SK-N-SH (cell line): ENCODE results near the gene SMPD4. TPM values are rescaled to one million over a fixed set of nuclear protein-coding genes. Genes with fewer than 3 reads are reported as not detected.
"Not testable (repeated sequence)": the region's sequence is repeated elsewhere in the genome, so short reads cannot be mapped to it uniquely, and the experiment has no call there.

Source experiments
- CTCF ChIA-PET: fragments of 300-600, 350-600 bp; formaldehyde crosslinking; extraction: SDS; loops from one replicate; lab custom pipeline; 2021; lab: Yijun Ruan, JAX
- POLR2A ChIA-PET: fragments of 350-600 bp; sonication (Branson Sonifier 250); formaldehyde crosslinking; extraction: SDS; loops from one replicate; lab custom pipeline; 2020; ENCODE audit warnings: antibody characterized with exemption, inconsistent platforms; lab: Yijun Ruan, JAX
- DNase-seq: peaks from one replicate; pipeline ENCODE4 v3.0.0; 2012
- H2AFZ ChIP-seq: fragments of 200-600 bp; sonication (generic); 2 replicates; pipeline ENCODE4 v1.8.1; 2016; ENCODE audit warnings: antibody characterized with exemption, mild to moderate bottlenecking, low read depth
- H3F3A ChIP-seq: fragments of 200-600 bp; sonication (generic); replicated peaks from 2 replicates; pipeline ENCODE3; 2016; ENCODE audit warnings: antibody characterized with exemption, mild to moderate bottlenecking; ENCODE audit not compliant: insufficient read depth
- H3K27ac ChIP-seq, 2 experiments: fragments of 200-500 bp in 1 of 2; fragments of 200-600 bp in 1 of 2; sonication (Bioruptor generic) in 1 of 2; sonication (generic), shearing (Covaris generic) in 1 of 2; 2 replicates each; pipeline versions ENCODE4 v1.5.1 to v1.6.1; 2014 to 2016; ENCODE audit warnings: low read depth in 2 of 2, inconsistent platforms in 1 of 2, low read length in 1 of 2, mild to moderate bottlenecking in 1 of 2, mixed read lengths in 1 of 2
- H3K27me3 ChIP-seq: fragments of 200-600 bp; sonication (generic), shearing (Covaris generic); 2 replicates; pipeline ENCODE4 v1.6.1; 2016; ENCODE audit warnings: mixed run types; ENCODE audit not compliant: insufficient read depth
- H3K36me3 ChIP-seq, 2 experiments: fragments of 200-500 bp in 1 of 2; fragments of 200-600 bp in 1 of 2; sonication (Bioruptor generic) in 1 of 2; sonication (generic) in 1 of 2; replicated peaks in 1 of 2; 2 replicates each; pipeline versions ENCODE3 to v1.5.1; 2014 to 2016; ENCODE audit warnings: low read length in 1 of 2, mild to moderate bottlenecking in 1 of 2; ENCODE audit not compliant: insufficient read depth in 2 of 2, control insufficient read depth in 1 of 2
- H3K4me1 ChIP-seq, 2 experiments: fragments of 200-500 bp in 1 of 2; fragments of 200-600 bp in 1 of 2; sonication (Bioruptor generic) in 1 of 2; sonication (generic), shearing (Covaris generic) in 1 of 2; 2 replicates each; pipeline versions ENCODE4 v1.5.1 to v1.6.1; 2014 to 2016; ENCODE audit warnings: low read depth in 1 of 2, low read length in 1 of 2, mixed run types in 1 of 2; ENCODE audit not compliant: insufficient read depth in 2 of 2, control insufficient read depth in 1 of 2
- H3K4me2 ChIP-seq: fragments of 200-600 bp; sonication (generic), shearing (Covaris generic); 2 replicates; pipeline ENCODE4 v1.6.1; 2017; ENCODE audit warnings: mixed run types
- H3K4me3 ChIP-seq, 2 experiments: fragments of 200-500 bp in 1 of 2; fragments of 200-600 bp in 1 of 2; sonication (Bioruptor generic) in 1 of 2; sonication (generic), shearing (Covaris generic) in 1 of 2; 2 replicates each; pipeline versions ENCODE4 v1.5.1 to v1.8.1; 2014 to 2016; ENCODE audit warnings: low read depth in 2 of 2, inconsistent platforms in 1 of 2, low read length in 1 of 2, mild to moderate bottlenecking in 1 of 2, mixed read lengths in 1 of 2, moderate library complexity in 1 of 2
- H3K79me2 ChIP-seq: fragments of 200-600 bp; sonication (generic); 2 replicates; pipeline ENCODE4 v1.8.1; 2017; ENCODE audit warnings: mild to moderate bottlenecking; ENCODE audit not compliant: insufficient read depth
- H3K9ac ChIP-seq: fragments of 200-600 bp; sonication (generic); 2 replicates; pipeline ENCODE4 v1.6.1; 2017; ENCODE audit warnings: mixed run types
- H3K9me2 ChIP-seq: fragments of 200-600 bp; sonication (generic); 2 replicates; pipeline ENCODE4 v1.6.1; 2017; ENCODE audit warnings: mixed run types
- H3K9me3 ChIP-seq: fragments of 200-600 bp; sonication (generic); 2 replicates; pipeline ENCODE4 v1.6.1; 2017; ENCODE audit warnings: mixed run types, mild to moderate bottlenecking, moderate library complexity
- H4K20me1 ChIP-seq: fragments of 200-600 bp; sonication (generic); 2 replicates; pipeline ENCODE4 v1.6.1; 2017; ENCODE audit warnings: mild to moderate bottlenecking, mixed run types; ENCODE audit not compliant: insufficient read depth
- FOXJ3 ChIP-seq: sonication (generic); formaldehyde crosslinking; IDR thresholded peaks from 2 replicates; pipeline ENCODE4 v1.5.1; 2020; ENCODE audit warnings: mild to moderate bottlenecking, missing genetic modification reagents
- POLR2AphosphoS5 ChIP-seq: IDR thresholded peaks from 2 replicates; pipeline ENCODE4 v1.6.1; 2012; ENCODE audit warnings: low read depth, low read length
- RAD21 ChIP-seq: IDR thresholded peaks from 2 replicates; pipeline ENCODE4 v1.6.1; 2012; ENCODE audit warnings: mild to moderate bottlenecking, low read length
- SMC3 ChIP-seq: IDR thresholded peaks from 2 replicates; pipeline ENCODE4 v1.6.1; 2012; ENCODE audit warnings: low read depth, low read length, improper control_type of control experiment
- TAF1 ChIP-seq: IDR thresholded peaks from 2 replicates; pipeline ENCODE4 v1.6.1; 2012; ENCODE audit warnings: low read depth, mild to moderate bottlenecking, low read length, moderate library complexity, borderline replicate concordance
- YY1 ChIP-seq: IDR thresholded peaks from 2 replicates; pipeline ENCODE4 v1.4.0; 2012; ENCODE audit warnings: low read depth, mild to moderate bottlenecking
- WGBS: methylation state at CpG from one replicate; pipeline ENCODE4 v1.1.6; 2017; ENCODE audit warnings: low lambda C conversion rate; 5-methylcytosine and 5-hydroxymethylcytosine counted together
- polyA plus RNA-seq, 3 experiments: library from polyadenylated mRNA; depleted of rRNA; stranded (reverse); fragments of >200 nt; gene quantifications; 2 replicates each; pipeline ENCODE4 v1.2.3, GENCODE V29; 2012
- TF ChIP-seq, protein P1 (sequence below): fragments of 200-600 bp; sonication (generic); IDR thresholded peaks from 2 replicates; pipeline ENCODE4 v1.6.1; 2017; ENCODE audit warnings: antibody characterized with exemption, mild to moderate bottlenecking, moderate library complexity
- TF ChIP-seq, protein P2 (sequence below): IDR thresholded peaks from 2 replicates; pipeline ENCODE4 v1.4.0; 2012; ENCODE audit warnings: low read depth
- TF ChIP-seq, protein P3 (sequence below): IDR thresholded peaks from 2 replicates; pipeline ENCODE4; 2012

The SMPD4 gene
- polyA plus RNA-seq, 1 of the 3 experiments (the other 2 are of a cell fraction) = 43.0 TPM

DNA sequence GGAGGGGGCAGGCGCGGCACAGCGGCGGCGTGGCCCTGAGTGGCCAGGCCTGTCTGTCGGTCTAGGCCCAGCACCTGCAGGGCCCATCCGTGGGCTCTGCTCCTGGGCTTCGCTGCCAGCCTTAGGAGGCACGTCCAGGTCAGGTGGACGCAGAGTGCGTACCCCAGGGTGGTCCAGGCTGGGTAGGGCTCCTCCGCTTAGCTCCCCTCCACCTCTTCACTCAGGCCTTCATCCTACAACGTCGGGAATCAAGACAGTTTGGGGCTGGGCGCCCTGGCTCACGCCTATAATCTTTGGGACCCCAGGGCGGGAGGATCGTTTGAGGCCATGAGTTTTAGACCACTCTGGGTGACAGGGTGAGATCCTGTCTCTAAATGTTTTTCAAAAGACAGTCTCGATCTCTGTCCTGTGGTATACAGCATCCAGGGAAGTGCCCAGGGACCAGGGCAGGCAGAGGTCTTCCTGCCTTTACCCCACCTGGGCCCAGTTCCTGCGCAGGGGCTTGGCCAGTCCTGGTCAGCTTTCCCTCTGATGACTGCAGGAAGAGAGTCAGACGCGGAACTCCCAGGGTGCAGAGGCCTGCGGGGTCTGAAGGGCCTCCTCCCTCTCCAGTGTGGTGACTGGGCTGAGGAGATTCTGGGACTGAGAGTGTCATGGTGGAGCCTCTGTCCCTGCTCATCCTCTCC lies 1.6 kb upstream of the SMPD4 start:
- not testable (repeated sequence) for H3F3A ChIP-seq, H3K36me3 ChIP-seq, H4K20me1 ChIP-seq, H3K9me2 ChIP-seq, H3K9me3 ChIP-seq, DNase-seq, H3K27me3 ChIP-seq, H2AFZ ChIP-seq
- peak overlapping the region; percentile 85 for H3K9ac ChIP-seq
- peak overlapping the region; percentile 88 for H3K4me2 ChIP-seq
- CTCF ChIA-PET = interaction anchor here (0.9 to 11.1 kb wide), 10 partner anchors 38 to 247 kb away, joined by 3 to 113 read pairs (median 4); partner anchors contain the start of genes CCDC74B and IMP4
- peaks cover 59% of the 10 kb centered on the region for H3K79me2 ChIP-seq
- WGBS = 26% methylated on average over 10 of the region's 23 CpGs
- peak overlapping the region in 1 of 2 experiments; percentile 92; a peak in 2 of 4 replicates for H3K27ac ChIP-seq
- peaks cover 0 to 28% of the 10 kb centered on the region in 2 experiments; a peak in 2 of 4 replicates for H3K4me1 ChIP-seq
- peak overlapping the region; percentile 92 to 95 for H3K4me3 ChIP-seq
- POLR2A ChIA-PET = interaction anchor here (0.8 to 2.4 kb wide), 4 partner anchors 150 to 254 kb away, joined by 3 to 14 read pairs (median 3); partner anchors contain the start of gene IMP4

DNA sequence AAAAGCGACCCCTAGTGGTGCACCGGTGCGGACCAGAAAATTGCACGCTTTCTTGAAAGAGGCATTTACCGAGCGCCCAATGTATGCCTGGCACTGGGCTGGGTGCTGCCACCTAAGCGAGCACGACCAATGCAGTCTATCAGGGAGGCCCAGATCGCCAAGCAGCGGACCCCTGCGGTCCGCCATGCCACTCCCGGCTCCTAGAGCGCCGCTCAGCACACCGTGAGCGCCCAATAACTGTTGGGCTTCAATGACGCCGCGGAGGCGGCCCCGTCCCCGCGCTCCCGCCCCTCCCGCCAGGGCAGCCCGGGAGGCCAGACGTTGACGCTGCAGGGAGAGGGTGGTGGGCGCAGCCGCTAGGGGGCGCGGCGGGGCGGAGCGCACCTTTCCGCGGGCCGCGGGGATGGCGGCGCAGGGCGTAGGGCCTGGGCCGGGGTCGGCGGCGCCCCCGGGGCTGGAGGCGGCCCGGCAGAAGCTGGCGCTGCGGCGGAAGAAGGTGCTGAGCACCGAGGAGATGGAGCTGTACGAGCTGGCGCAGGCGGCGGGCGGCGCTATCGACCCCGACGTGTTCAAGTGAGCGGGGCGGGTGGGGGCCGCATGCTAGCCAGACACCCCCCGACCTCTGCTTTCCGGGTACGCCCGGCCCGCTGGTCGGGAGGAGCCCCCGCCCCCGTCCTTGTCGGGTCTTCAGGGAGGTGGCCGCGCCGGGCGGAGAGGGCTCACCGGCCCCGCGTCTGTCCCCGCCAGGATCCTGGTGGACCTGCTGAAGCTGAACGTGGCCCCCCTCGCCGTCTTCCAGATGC lies 679 bp upstream of the SMPD4 start, which contains the start of gene MZT2B:
MZT2B (plus strand) TSS at position 383 of the 803 bp plus-strand sequence; CDS start at position 404, 21 bp downstream.
- peaks cover 68% of the 10 kb centered on the region for H3K79me2 ChIP-seq
- H3K36me3 ChIP-seq, H3K9me3 ChIP-seq: not testable (repeated sequence)
- H3K4me2 ChIP-seq = peak within 1 kb of the TSS; percentile 88
- DNase-seq = peak; percentile 93
- POLR2A ChIA-PET = interaction anchor here (0.8 to 2.4 kb wide), 6 partner anchors 25 to 252 kb away, joined by 3 to 14 read pairs (median 4); partner anchors contain the start of gene IMP4
- peaks cover 0 to 25% of the 10 kb centered on the region in 2 experiments; a peak in 2 of 4 replicates for H3K4me1 ChIP-seq
- peak within 1 kb of the TSS; percentile 85 for H3K9ac ChIP-seq
- TF ChIP-seq, protein P1, sequence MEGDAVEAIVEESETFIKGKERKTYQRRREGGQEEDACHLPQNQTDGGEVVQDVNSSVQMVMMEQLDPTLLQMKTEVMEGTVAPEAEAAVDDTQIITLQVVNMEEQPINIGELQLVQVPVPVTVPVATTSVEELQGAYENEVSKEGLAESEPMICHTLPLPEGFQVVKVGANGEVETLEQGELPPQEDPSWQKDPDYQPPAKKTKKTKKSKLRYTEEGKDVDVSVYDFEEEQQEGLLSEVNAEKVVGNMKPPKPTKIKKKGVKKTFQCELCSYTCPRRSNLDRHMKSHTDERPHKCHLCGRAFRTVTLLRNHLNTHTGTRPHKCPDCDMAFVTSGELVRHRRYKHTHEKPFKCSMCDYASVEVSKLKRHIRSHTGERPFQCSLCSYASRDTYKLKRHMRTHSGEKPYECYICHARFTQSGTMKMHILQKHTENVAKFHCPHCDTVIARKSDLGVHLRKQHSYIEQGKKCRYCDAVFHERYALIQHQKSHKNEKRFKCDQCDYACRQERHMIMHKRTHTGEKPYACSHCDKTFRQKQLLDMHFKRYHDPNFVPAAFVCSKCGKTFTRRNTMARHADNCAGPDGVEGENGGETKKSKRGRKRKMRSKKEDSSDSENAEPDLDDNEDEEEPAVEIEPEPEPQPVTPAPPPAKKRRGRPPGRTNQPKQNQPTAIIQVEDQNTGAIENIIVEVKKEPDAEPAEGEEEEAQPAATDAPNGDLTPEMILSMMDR = peak; percentile 59
- peak; percentile 65; the same call in 1 of the 2 replicates for TF ChIP-seq POLR2AphosphoS5
- TF ChIP-seq SMC3 = peak; percentile 62
- TF ChIP-seq, protein P2, sequence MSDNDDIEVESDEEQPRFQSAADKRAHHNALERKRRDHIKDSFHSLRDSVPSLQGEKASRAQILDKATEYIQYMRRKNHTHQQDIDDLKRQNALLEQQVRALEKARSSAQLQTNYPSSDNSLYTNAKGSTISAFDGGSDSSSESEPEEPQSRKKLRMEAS = peak; percentile 54
- TF ChIP-seq FOXJ3 (CRISPR knock-in tag) = 0 out of 2 replicates have a peak, but pooled peaks have one; percentile 29
- TF ChIP-seq, protein P3, sequence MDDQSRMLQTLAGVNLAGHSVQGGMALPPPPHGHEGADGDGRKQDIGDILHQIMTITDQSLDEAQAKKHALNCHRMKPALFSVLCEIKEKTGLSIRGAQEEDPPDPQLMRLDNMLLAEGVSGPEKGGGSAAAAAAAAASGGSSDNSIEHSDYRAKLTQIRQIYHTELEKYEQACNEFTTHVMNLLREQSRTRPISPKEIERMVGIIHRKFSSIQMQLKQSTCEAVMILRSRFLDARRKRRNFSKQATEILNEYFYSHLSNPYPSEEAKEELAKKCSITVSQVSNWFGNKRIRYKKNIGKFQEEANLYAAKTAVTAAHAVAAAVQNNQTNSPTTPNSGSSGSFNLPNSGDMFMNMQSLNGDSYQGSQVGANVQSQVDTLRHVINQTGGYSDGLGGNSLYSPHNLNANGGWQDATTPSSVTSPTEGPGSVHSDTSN = 0 out of 2 replicates have a peak, but pooled peaks have one; percentile 11
- 0 out of 2 replicates have a peak, but pooled peaks have one; percentile 61 for TF ChIP-seq YY1
- peak; percentile 49 for TF ChIP-seq RAD21
- peak; percentile 35; the same call in 1 of the 2 replicates for TF ChIP-seq TAF1
- TF ChIP-seq, all 33 proteins: peak for 9; not testable (repeated sequence) for 24
- not testable (repeated sequence) for H4K20me1 ChIP-seq, H2AFZ ChIP-seq, H3K27me3 ChIP-seq, H3F3A ChIP-seq, H3K9me2 ChIP-seq
- Histone ChIP-seq H3K27ac (peak within 1 kb of the TSS; percentile 52 to 92), H3K4me3 (peak within 1 kb of the TSS; percentile 92 to 95)
- CTCF ChIA-PET = interaction anchor here (0.8 to 11.1 kb wide), 14 partner anchors 37 to 259 kb away, joined by 3 to 113 read pairs (median 4); partner anchors contain the start of genes CCDC74B and IMP4
- 0% methylated on average over 7 of the region's 86 CpGs for WGBS

DNA sequence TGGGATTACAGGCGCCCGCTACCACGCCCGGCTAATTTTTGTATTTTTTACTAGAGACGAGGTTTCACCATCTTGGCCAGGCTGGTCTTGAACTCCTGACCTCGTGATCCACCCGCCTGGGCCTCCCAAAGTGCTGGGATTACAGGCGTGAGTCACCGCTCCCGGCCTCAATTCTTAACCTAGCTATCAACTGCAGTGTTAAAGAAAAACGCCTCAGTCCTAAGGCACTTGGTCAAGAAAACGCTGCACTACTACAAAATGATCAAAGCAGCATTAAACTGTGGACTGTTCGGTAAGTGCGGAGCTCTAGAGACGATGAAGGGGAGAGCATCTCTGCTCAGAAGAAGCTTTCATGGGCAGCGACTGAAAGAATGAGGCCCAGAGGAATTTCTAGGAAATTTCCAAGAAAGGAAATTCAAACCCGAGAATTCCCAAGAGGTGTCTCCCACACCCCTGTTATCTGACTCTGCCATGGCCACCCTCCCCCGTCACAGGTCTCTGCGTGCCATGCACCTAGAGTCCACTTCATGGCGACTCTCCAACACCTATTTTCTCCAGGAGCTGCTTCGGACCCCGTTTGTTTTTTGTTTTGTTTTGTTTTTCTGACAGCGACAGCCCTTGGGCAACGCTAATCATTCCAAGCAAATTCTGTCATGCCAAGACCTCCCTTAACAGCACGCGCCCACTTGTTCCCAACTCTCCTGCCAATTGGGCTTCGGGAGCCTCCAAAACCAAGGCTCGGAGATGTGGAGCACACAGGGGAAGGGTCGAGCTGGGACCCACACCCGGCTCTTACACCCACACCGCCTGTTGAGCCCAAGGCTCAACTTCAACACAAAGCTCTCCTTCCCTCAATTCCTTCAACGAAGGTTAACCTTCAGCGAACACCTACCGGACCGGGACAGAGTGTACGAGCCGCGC lies 738 bp downstream of the SMPD4 start:
- Histone ChIP-seq H2AFZ (0 out of 2 replicates have a peak overlapping the region, but pooled peaks have one; percentile 41), H3K27ac (peak overlapping the region; percentile 43 to 52; a peak in 2 of 4 replicates), H3K79me2 (peaks cover 80% of the 10 kb centered on the region), H3K4me1 (peaks cover 0 to 25% of the 10 kb centered on the region in 2 experiments; a peak in 2 of 4 replicates), H3K4me2 (peak overlapping the region; percentile 88), H3K9ac (peak overlapping the region; percentile 85), H4K20me1 (peaks cover 12% of the 10 kb centered on the region; the same call in 1 of the 2 replicates), H3K4me3 (peak overlapping the region; percentile 92 to 95)
- DNase-seq, H3K9me2 ChIP-seq, H3K27me3 ChIP-seq, H3K36me3 ChIP-seq, H3F3A ChIP-seq, H3K9me3 ChIP-seq: not testable (repeated sequence)
- CTCF ChIA-PET = interaction anchor here (0.7 to 11.1 kb wide), 13 partner anchors 10 to 257 kb away, joined by 3 to 113 read pairs (median 4); partner anchors contain the start of genes IMP4 and PTPN18
- POLR2A ChIA-PET = interaction anchor here (0.8 to 1.8 kb wide), 3 partner anchors 23 to 162 kb away, joined by 3 to 14 read pairs (median 5); partner anchors contain the start of gene IMP4
- 15% methylated on average over 38 of the region's 38 CpGs for WGBS
